Hindlimb muscle (tissue), 1 donor: ENCODE data around the gene UACA. TPM values are rescaled to one million over a fixed set of nuclear protein-coding genes. Genes with fewer than 3 reads are reported as not detected.
A peak's percentile ranks its signal among the peaks of the same experiment; 100 is the strongest.

Experiments used
- DNase-seq: peaks from one replicate; pipeline ENCODE4 v3.0.0-alpha.2; 2013
- polyA plus RNA-seq: library from polyadenylated mRNA; unstranded; fragments of 120-200 nt; gene quantifications from one replicate; pipeline ENCODE4 v1.2.1, GENCODE V29; 2013; ENCODE audit not compliant: insufficient read length

Gene UACA
- polyA plus RNA-seq, 1 donor: 127 TPM

GRCh38 chr15:70781236-70781635 is 17.9 kb upstream of the UACA start:
- DNase-seq: no peak

DNA sequence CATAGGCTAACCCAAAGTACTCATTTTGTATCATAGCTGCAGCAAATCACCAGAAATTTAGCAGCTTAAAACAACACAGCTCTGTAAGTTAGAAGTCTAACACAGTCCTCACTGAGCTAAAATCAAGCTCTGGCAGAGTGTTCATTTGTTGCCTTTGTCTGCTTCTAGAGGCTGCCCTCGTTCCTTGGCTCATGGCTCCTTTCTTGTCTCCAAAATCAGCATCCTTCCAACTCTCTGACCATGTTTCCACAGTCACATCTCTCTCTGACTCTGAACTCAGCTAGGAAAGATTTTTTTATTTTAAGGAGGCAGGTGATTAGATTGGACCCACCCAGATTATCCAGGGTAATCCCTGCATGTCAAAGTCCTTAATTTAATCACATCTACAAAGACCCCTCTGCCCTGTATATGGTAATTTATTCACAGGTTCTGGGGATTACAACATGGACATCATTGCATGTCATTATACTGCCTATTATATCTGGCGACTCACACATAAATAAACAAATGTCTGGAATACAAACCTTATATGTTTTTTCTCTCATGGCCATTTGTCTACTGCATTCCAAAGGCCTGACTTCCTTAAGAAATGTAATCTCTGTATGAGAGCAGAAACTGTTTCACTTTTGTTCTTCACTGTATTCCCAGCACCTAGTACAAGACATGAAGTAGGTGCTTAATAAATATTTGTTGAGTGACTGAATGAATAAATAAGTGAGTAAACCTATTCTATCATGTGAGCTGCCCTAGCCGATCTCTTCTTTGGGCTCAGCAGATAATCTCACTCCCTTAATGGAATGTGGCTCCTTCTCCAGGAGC is 15.1 kb upstream of the UACA start:
- no peak for DNase-seq

- DNase-seq: no peak
These were observed 14.0 kb upstream of the UACA start for GRCh38 chr15:70777170-70777926.

- no peak for DNase-seq
These were observed 11.8 kb upstream of the UACA start for GRCh38 chr15:70775160-70775559.

- no peak for DNase-seq
These were observed 9.0 kb upstream of the UACA start for GRCh38 chr15:70772402-70772801.

- no peak for DNase-seq
These were observed 7.5 kb upstream of the UACA start for GRCh38 chr15:70770863-70771262.

- no peak for DNase-seq
These were observed 5.0 kb upstream of the UACA start for GRCh38 chr15:70768257-70768883.

- DNase-seq: no peak
These were observed 4.3 kb upstream of the UACA start for GRCh38 chr15:70767667-70768066.

DNA sequence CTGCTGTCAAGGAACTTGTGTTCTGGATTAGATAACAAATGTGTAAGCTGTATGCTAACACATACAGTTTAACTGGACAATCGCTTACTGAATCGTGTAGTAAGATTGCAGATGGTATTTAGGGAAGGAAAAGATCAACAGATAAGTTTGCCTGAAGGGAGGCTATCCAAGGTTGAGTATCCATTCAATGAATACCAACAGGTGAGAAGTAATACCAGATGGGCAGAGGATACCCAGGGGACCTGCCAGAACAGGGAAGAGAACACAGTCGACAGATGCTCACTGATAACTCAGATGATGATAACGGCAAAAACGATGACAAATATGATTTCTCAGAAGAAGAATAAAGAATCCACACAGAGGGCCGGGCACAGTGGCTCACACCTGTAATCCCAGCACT is 3.2 kb upstream of the UACA start:
- no peak for DNase-seq

DNA sequence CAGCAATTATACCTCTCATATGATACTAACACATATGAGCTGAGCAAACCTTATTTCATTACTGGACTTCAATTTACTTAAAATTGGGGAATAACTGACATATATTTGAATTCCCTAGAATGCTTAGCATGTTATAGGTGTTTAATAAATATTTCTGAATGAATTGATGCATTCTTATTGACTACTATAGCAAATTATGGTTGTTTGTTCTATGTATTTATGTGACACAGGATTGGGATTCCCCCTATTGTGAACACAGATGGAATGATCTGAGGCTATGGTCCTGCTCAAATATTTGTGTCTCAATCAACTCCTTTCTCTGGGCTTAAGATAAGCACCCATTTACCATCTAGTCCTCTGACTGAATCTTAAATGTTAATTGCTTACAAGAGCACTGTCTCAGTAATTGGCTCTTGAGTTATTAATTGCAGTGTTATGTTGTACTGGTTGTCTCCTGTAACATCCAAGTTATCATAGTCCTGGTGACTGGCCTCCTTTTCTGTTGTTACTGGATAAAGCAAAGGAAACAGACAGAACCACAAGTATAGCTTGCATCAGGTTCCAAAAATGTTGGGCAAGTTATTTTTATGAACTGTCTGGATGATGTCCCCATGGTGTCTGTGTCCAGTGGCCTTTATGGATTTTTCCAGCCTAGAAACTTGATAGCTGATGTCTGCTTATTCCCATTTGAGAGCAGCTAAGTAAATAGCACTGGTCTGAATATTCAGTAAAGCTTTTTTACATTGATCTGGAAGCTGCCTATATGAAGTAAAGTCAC is 2.3 kb upstream of the UACA start:
- DNase-seq: no peak

DNA sequence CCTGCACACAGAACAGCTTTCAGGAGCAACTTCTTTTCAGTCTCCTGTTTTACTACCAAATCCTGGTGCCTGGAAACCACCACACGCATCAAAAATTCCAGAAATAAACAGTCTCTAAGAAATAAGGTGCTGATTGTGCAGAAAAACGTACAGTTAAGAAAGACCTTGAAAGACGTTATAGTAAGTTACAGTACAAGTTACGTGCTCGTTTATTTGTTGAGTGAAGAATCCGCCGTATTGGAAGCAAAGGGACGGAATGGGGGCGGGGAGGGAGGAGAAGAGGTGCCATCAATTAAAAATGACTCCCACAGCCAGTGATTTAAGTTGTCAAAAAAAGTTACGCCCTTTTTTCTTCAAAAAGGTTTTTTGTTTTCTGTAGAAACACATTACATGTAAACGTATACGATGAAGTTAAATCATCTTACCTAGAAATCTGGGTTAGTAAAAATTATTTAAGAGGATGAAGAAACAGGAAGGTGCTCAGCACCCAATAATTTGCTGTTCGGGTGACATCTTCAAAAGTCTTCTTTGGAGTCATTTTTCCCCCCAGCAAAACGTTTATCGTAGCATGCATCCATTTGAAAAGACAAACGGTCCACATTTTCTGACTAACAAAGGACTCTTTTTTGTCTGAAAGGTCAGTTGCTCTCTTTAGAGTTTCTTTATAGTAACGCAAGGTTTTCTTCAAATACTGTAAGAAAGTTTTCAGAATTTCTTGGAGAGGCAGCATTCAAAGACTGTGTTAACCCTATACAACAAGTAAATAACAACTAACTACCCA is 782 bp upstream of the UACA start:
- no peak for DNase-seq

DNA sequence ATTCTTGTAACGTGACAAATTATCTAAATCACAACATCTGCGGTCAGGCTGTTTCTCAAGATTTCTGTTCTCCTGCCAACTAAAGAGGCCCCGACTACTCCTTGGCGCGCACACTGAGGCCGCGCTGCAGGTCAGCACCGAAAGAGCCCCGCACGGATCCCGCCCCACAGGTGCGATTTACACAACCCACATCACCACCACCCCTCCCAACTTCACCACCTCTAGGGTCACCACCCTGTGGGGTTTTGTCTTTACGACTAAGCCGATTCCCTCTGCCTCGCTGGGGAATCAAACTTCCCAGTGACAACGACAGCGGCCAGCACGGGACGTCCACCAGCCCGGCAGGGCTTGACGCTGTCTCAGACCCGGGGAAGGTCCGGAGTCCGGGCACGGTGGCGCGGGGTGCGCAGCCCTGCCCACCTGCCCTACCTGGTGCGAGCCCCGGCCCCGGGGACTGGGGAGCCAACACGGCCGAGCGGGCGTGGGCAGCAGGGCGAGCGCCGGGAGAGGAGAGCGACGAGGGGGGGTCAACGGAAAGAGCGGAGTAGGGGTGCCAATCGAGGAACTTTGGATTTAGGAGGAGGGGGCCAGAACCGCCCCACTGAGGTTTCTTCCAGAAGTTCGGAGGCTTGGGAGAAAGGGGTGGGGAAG is 764 bp downstream of the UACA start:
- peak; percentile 34 for DNase-seq

DNA sequence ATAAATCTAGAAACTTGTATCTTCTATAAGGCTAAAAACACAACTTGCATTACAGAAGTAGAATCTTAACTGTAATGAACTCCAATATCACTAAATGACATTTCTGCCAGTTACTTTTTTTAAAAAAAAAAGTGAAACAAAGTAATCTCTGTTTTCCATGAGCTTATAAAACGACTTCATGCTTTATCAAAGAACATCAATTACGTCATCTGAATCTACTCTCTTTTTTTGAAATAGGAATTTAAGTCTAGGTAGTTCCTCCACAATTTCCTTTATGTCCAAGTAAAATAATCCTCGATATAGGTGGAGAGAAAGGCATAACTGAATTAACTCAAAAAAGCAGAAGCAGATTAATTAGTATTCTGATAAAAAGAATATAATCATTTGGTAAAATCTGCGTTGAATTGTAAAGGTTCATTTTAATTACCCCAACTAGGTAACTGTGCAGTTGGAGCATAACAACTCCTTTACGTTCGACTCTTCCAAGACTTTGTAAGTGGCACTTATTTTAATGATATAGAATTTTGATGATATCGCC is 1.4 kb downstream of the UACA start:
- no peak for DNase-seq

GRCh38 chr15:70761046-70761445 is 2.3 kb downstream of the UACA start:
- no peak for DNase-seq

DNA sequence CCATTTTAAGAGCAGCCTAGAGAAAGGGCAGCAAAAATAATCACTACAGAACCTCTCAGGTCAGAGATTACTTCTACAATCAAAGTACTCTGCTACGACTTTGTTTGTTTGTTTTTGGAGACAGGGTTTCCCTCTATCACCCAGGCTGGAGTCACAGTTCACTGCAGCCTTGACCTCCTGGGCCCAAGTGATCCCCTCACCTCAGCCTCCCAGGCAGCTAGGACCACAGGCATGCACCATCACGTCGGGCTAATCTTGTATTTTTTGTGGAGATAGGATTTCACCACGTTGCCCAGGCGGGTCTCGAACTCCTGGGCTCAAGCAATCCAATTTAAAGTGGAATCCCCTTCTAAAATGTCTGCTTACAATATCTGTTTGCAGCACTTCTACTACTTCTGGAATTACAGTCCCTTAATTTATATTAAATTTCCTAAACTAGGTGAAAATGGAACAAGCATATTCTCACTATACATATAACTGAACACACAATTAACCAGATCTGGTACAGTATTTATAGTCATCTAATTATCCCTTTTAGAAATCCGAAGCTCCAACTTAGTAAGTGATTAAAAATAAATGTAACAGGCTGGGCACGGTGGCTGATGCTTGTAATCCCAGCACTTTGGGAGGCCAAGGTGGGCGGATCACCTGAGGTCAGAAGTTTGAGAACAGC is 4.4 kb downstream of the UACA start:
- DNase-seq: no peak

- DNase-seq: no peak
These were observed 5.7 kb downstream of the UACA start for GRCh38 chr15:70757627-70758026.

GRCh38 chr15:70754862-70755261 is 8.5 kb downstream of the UACA start:
- no peak for DNase-seq

GRCh38 chr15:70753101-70753829 is 10.1 kb downstream of the UACA start:
- DNase-seq: no peak

GRCh38 chr15:70752193-70752635 is 11.1 kb downstream of the UACA start:
- peak; percentile 54 for DNase-seq
